Common myeloid progenitor, CD34-positive (primary cell): ENCODE data around the gene PRKAR2A.
"Not testable (repeated sequence)": the region's sequence is repeated elsewhere in the genome, so short reads cannot be mapped to it uniquely, and the experiment has no call there.

Source experiments
- CTCF ChIA-PET: fragments of 350-600 bp; sonication (Branson Sonifier 250); formaldehyde crosslinking; loops from one replicate; lab custom pipeline; 2021; ENCODE audit warnings: antibody characterized with exemption; lab: Charles Lee
- POLR2A ChIA-PET: fragments of 350-600 bp; sonication (Branson Sonifier 250); formaldehyde crosslinking; loops from one replicate; lab custom pipeline; 2021; ENCODE audit warnings: antibody characterized with exemption; lab: Charles Lee
- DNase-seq, 3 donors: peaks; one replicate each; pipeline versions ENCODE4 v3.0.0 to v3.0.0-alpha.2; 2013
- H3K27ac ChIP-seq, 2 experiments: 1 replicate in 1 of 2; 2 replicates in 1 of 2; pipeline ENCODE4 v1.7.0; 2013; ENCODE audit warnings: inconsistent platforms in 2 of 2, low read length in 2 of 2, mild to moderate bottlenecking in 2 of 2, low read depth in 1 of 2, moderate library complexity in 1 of 2; ENCODE audit not compliant: severe bottlenecking in 2 of 2, insufficient read depth in 1 of 2, poor library complexity in 1 of 2
- H3K27me3 ChIP-seq, 5 experiments: replicated peaks in 2 of 5; 1 replicate in 3 of 5; 2 replicates in 2 of 5; pipeline versions ENCODE4 v1.6.1 to v1.7.0; 2013; ENCODE audit warnings: low read length in 4 of 5, mild to moderate bottlenecking in 2 of 5, moderate library complexity in 2 of 5, inconsistent platforms in 1 of 5; ENCODE audit not compliant: insufficient read depth in 5 of 5, control insufficient read depth in 4 of 5
- H3K36me3 ChIP-seq, 4 experiments: 1 replicate in 2 of 4; 2 replicates in 2 of 4; pipeline versions ENCODE4 v1.6.1 to v1.7.0; 2013; ENCODE audit warnings: low read length in 3 of 4, control low read depth in 1 of 4, mild to moderate bottlenecking in 1 of 4; ENCODE audit not compliant: control insufficient read depth in 4 of 4, insufficient read depth in 4 of 4
- H3K4me1 ChIP-seq, 4 experiments: 1 replicate in 3 of 4; 2 replicates in 1 of 4; pipeline versions ENCODE4 v1.6.1 to v1.7.1; 2013; ENCODE audit warnings: low read length in 3 of 4, mild to moderate bottlenecking in 3 of 4, control low read depth in 1 of 4, inconsistent platforms in 1 of 4, moderate library complexity in 1 of 4; ENCODE audit not compliant: control insufficient read depth in 4 of 4, insufficient read depth in 4 of 4; ENCODE audit errors: control extremely low read depth in 1 of 4
- H3K4me3 ChIP-seq, 7 experiments: 1 replicate in 4 of 7; 2 replicates in 3 of 7; pipeline versions ENCODE4 v1.5.1 to v1.7.0; 2013; ENCODE audit warnings: mild to moderate bottlenecking in 7 of 7, low read length in 6 of 7, moderate library complexity in 6 of 7, inconsistent platforms in 2 of 7, low read depth in 2 of 7, control low read depth in 1 of 7; ENCODE audit not compliant: insufficient read depth in 4 of 7, control insufficient read depth in 1 of 7; ENCODE audit errors: extremely low read depth in 1 of 7
- H3K9me3 ChIP-seq, 5 experiments: 1 replicate in 4 of 5; 2 replicates in 1 of 5; pipeline versions ENCODE4 v1.6.1 to v1.7.1; 2013; ENCODE audit warnings: low read length in 4 of 5, mild to moderate bottlenecking in 2 of 5, inconsistent platforms in 1 of 5, low read depth in 1 of 5, moderate library complexity in 1 of 5; ENCODE audit not compliant: control insufficient read depth in 4 of 5, insufficient read depth in 2 of 5; ENCODE audit errors: control extremely low read depth in 1 of 5
- WGBS: methylation state at CpG from one replicate; pipeline ENCODE4 v1.1.5; 2013; ENCODE audit not compliant: insufficient coverage; 5-methylcytosine and 5-hydroxymethylcytosine counted together

PRKAR2A gene

DNA sequence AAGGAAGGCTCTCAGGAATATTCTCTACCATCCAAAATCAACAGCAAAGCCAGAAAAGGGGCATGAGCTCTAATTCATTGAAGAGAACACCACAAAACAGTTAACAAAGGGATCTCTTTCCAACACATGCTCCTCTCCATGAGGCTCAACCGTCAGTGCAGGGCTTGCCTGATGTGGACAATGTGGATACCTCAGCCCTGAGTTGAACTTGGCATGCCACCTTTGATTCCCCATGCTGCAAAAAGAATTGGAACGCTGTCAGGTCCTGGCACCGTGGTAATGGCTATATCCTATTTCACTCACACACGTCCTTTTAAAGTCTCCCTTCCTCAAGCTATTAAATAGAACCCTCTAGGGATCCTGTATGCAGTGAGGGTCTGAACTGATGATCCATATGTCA is 100.0 kb downstream of the PRKAR2A start:
- Histone ChIP-seq H3K4me3 (no peak overlapping the region), H3K4me1 (no peaks in the 10 kb centered on the region), H3K27ac (no peak overlapping the region), H3K27me3 (no peaks in the 10 kb centered on the region), H3K9me3 (no peaks in the 10 kb centered on the region), H3K36me3 (peaks cover 3 to 35% (median 25%) of the 10 kb centered on the region in 4 experiments)
- 100% methylated on average over 2 of the region's 4 CpGs for WGBS
- ChIA-PET POLR2A (no interaction called here), CTCF (interaction anchor here (1.7 kb wide), 1 partner anchor 12 kb away, joined by 5 read pairs; no protein-coding TSS in a partner anchor)
- no peak for DNase-seq

DNA sequence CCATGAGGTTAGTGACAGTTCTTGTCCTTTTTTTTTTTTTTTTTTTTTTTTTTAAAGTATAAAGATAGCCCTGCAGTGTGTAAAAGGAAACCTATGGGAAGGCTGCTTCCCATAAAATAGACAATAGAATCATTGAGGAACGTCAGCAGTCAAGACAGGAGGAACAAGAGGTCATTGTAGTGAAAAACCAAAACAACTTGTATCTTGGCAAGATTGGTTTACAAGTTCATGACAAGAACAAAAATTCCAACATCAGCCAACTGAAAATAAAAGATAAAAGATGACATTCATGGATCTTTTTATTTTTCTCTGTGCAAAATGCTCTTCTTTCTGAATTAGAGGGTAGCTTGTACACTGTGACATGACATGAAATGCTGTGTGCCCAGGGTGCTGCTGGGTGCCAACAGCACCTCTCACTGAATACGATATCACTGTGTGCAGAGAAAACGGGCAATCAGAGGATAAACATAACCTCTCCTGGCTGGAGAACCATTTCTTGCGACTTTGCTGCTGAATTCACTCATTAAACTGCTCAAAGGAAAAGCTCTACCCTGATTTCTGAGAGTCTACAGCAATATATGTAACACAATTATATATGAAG is 100.6 kb downstream of the PRKAR2A start:
- H3K27ac ChIP-seq, result no peak overlapping the region
- H3K27me3 ChIP-seq, result no peaks in the 10 kb centered on the region
- no peak for DNase-seq
- peaks cover 3 to 34% (median 23%) of the 10 kb centered on the region in 4 experiments for H3K36me3 ChIP-seq
- 100% methylated on average over 3 of the region's 4 CpGs for WGBS
- H3K9me3 ChIP-seq, result no peaks in the 10 kb centered on the region
- no peak overlapping the region for H3K4me3 ChIP-seq
- POLR2A ChIA-PET, result no interaction called here
- H3K4me1 ChIP-seq, result no peaks in the 10 kb centered on the region
- CTCF ChIA-PET, result interaction anchor here (1.7 kb wide), 1 partner anchor 11 kb away, joined by 5 read pairs; no protein-coding TSS in a partner anchor

DNA sequence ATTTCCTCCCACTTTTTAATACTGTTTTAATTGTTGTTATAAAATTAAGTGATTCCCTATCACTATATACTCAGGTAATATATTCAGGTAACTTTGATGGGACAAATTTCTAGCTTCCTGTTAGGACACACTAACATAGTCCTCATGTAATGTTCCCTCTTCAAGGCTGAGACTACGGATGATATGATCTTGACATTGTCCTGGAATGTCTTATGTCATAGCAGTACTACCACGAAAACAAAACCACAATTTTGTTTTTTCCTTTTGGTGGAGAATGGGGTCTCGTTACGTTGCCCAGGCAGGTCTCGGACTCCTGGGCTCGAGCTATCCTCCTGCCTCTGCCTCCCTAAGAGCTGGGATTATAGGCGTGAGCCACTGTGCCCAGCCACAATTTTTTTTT is 103.9 kb downstream of the PRKAR2A start:
- POLR2A ChIA-PET, result interaction anchor here (0.6 kb wide), 1 partner anchor 32 kb away, joined by 3 read pairs; no protein-coding TSS in a partner anchor

DNA sequence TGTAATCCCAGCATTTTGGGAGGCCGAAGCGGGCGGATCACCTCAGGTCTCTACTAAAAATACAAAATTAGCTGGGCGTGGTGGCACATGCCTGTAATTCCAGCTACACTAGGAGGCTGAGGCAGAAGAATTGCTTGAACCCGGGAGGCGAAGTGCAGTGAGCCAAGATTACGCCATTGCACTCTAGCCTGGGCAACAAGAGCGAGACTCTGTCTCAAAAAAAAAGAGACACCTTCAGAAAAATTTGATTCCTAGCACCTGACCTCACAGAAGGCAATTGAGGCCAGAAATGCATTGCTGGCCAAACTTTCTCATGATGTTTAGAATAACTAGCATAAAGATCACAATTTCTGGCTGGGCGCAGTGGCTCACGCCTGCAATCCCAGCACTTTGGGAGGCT is 106.4 kb downstream of the PRKAR2A start:
- ChIA-PET POLR2A (interaction anchor here (1.0 kb wide), 1 partner anchor 25 kb away, joined by 3 read pairs; the partner anchor contains the start of gene IP6K2), CTCF (interaction anchor here (0.6 to 2.0 kb wide), 6 partner anchors 8 to 213 kb away, joined by 3 to 5 read pairs (median 4); partner anchors contain the start of gene IP6K2)
- 99% methylated on average over 10 of the region's 10 CpGs for WGBS
- not testable (repeated sequence) for H3K27me3 ChIP-seq, DNase-seq, H3K27ac ChIP-seq, H3K4me1 ChIP-seq, H3K9me3 ChIP-seq, H3K4me3 ChIP-seq
- peaks cover 0 to 11% (median 2%) of the 10 kb centered on the region in 4 experiments for H3K36me3 ChIP-seq

More for the DNA sequence above, 103.9 kb downstream of the PRKAR2A start:
- Histone ChIP-seq H3K27me3 (no peaks in the 10 kb centered on the region), H3K36me3 (peaks cover 0 to 17% (median 11%) of the 10 kb centered on the region in 4 experiments), H3K27ac (no peak overlapping the region), H3K4me3 (no peak overlapping the region), H3K4me1 (peaks cover 0 to 4% (median 0%) of the 10 kb centered on the region in 4 experiments), H3K9me3 (no peaks in the 10 kb centered on the region)
- WGBS, result 60% methylated on average over 1 of the region's 7 CpGs
- no peak for DNase-seq
- CTCF ChIA-PET, result no interaction called here

DNA sequence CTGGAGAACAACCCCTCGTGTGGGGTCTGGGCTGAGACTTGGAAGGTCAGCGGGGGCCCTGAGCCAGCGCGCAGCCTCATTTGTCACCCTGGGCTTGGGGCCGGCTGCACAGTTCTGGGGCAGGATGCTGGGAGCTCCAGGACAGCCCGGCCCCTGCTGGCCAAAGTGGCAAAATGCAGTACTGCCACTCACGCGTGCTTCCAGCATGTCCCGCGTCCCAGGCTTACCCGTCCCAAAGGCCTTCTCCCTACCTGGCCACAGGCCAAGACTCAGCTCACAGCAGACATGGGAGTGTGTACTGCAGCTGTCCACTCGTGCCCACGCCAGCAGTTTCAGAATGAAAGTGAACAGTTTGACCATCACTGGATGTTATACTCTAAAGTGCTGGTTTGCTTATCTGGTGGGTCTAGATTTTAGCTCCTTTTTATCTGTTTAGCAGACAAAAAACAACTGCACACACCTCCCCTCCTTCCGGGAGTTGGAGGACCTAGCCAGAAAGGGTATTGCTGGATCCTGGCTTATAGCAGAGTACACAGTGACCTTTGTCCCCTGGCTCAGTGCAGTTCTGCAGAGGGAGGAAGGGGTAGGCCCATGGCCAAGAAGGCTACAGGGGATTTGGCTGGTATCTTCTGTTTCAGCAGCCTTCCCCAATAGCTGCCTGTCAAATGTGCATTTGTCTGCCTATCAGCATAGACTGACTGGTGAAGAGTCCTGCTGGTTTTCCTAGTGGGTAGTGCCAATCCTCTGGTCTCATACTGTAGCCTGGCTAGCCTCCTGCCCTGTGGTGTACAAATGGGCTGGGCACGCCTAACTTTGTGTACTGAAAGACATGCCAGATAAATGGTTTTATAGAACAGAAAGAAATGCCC is 107.5 kb downstream of the PRKAR2A start:
- Histone ChIP-seq H3K4me1 (peaks cover 0 to 9% (median 0%) of the 10 kb centered on the region in 4 experiments), H3K36me3 (peaks cover 0 to 1% (median 0%) of the 10 kb centered on the region in 4 experiments), H3K27me3 (no peaks in the 10 kb centered on the region), H3K4me3 (no peak overlapping the region), H3K9me3 (no peaks in the 10 kb centered on the region), H3K27ac (peak overlapping the region in 1 of 2 experiments; percentile 5)
- POLR2A ChIA-PET, result interaction anchor here (0.6 kb wide), 1 partner anchor 48 kb away, joined by 3 read pairs; no protein-coding TSS in a partner anchor
- DNase-seq, result peak; percentile 38 to 63 (median 59)
- CTCF ChIA-PET, result interaction anchor here (0.6 to 1.8 kb wide), 26 partner anchors 9 to 212 kb away, joined by 3 to 7 read pairs (median 3); partner anchors contain the start of gene SLC25A20
- 29% methylated on average over 11 of the region's 15 CpGs for WGBS

DNA sequence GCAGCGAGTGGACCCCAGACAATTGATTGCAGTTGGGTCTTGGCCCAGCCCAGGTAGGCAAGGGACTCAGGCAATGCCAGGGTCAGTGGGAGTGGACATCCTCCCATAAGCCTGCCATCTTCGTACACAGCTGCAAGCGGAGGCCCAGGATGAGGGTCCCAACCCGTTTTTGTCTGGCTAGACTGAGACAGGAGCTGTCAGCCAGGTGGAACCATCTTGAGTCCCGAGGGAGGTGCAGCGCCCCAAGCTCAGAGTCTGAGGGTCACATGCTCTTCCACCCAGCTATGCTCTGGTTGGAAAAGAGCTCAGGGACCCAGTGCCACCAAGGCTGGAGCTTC is 108.1 kb downstream of the PRKAR2A start:
- WGBS, result 80% methylated on average over 4 of the region's 6 CpGs
- Histone ChIP-seq H3K27ac (no peak overlapping the region), H3K9me3 (no peaks in the 10 kb centered on the region), H3K36me3 (no peaks in the 10 kb centered on the region), H3K4me1 (peaks cover 0 to 9% (median 0%) of the 10 kb centered on the region in 4 experiments), H3K27me3 (no peaks in the 10 kb centered on the region), H3K4me3 (no peak overlapping the region)
- ChIA-PET CTCF (interaction anchor here (0.8 to 1.8 kb wide), 26 partner anchors 9 to 213 kb away, joined by 3 to 7 read pairs (median 3); partner anchors contain the start of gene SLC25A20), POLR2A (interaction anchor here (0.6 to 0.8 kb wide), 2 partner anchors 17 to 48 kb away, joined by 3 read pairs; no protein-coding TSS in a partner anchor)
- no peak for DNase-seq
